MM.1S (cell line): ENCODE data around the gene RAB11FIP5.

Experiments
- EZH2 ChIP-seq: fragments of 300-600 bp; sonication (generic); optimal IDR thresholded peaks from 2 replicates; pipeline ENCODE3; 2017; ENCODE audit warnings: low read depth, mild to moderate bottlenecking, antibody characterized with exemption, low read length, mixed read lengths
- EZH2phosphoT487 ChIP-seq: fragments of 300-600 bp; sonication (generic); IDR thresholded peaks from 2 replicates; pipeline ENCODE4 v1.6.1; 2018; ENCODE audit warnings: antibody characterized with exemption, low read length
- TF ChIP-seq, protein P1 (sequence below): fragments of 300-600 bp; sonication (generic); IDR thresholded peaks from 2 replicates; pipeline ENCODE4 v1.5.1; 2016; ENCODE audit warnings: antibody characterized with exemption, low read length, mixed read lengths

DNA sequence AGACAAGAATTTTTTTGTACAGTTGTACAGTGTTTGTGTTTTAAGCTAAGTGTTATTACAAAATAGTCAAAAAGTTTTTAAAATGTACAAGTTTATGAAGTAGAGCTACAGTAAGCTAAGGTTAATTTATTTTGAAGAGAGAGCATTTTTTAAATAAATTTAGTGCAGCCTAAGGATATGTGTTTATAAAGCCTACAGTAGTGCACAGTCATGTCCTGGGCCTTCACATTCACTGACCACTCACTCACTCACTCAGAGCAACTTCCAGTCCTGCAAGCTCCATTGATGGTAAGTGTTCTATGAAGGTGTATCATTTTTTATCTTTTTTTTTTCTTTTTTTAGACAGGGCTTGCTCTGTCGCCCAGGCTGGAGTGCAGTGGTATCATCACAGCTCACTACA, 85.4 kb downstream of the RAB11FIP5 start:
- TF ChIP-seq, protein P1, sequence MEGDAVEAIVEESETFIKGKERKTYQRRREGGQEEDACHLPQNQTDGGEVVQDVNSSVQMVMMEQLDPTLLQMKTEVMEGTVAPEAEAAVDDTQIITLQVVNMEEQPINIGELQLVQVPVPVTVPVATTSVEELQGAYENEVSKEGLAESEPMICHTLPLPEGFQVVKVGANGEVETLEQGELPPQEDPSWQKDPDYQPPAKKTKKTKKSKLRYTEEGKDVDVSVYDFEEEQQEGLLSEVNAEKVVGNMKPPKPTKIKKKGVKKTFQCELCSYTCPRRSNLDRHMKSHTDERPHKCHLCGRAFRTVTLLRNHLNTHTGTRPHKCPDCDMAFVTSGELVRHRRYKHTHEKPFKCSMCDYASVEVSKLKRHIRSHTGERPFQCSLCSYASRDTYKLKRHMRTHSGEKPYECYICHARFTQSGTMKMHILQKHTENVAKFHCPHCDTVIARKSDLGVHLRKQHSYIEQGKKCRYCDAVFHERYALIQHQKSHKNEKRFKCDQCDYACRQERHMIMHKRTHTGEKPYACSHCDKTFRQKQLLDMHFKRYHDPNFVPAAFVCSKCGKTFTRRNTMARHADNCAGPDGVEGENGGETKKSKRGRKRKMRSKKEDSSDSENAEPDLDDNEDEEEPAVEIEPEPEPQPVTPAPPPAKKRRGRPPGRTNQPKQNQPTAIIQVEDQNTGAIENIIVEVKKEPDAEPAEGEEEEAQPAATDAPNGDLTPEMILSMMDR: no peak
- TF ChIP-seq EZH2: no peak
- TF ChIP-seq EZH2phosphoT487: no peak
